ENCODE results near the gene HCN2.
"Not testable (repeated sequence)": the region's sequence is repeated elsewhere in the genome, so short reads cannot be mapped to it uniquely, and the experiment has no call there.

The HCN2 gene

DNA sequence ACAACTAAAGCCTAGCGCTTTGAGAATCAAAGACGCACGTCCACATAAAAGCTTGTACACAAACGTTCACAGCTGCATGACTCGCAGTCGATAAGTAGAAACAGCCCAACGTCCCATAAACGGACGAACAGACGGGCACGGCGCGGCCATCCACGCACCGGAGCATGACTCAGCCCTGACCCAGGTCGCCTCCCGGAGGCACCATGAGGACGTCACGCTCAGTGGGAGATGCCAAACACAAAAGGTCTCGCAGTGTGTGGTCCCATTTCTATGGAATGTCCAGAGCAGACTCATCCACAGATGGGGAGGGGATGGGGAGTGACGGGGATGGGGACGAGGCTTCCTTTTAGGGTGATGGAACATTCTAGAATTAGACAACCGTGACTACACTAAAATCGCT lies 34.3 kb downstream of the HCN2 start:
- TF ChIP-seq, protein P1, sequence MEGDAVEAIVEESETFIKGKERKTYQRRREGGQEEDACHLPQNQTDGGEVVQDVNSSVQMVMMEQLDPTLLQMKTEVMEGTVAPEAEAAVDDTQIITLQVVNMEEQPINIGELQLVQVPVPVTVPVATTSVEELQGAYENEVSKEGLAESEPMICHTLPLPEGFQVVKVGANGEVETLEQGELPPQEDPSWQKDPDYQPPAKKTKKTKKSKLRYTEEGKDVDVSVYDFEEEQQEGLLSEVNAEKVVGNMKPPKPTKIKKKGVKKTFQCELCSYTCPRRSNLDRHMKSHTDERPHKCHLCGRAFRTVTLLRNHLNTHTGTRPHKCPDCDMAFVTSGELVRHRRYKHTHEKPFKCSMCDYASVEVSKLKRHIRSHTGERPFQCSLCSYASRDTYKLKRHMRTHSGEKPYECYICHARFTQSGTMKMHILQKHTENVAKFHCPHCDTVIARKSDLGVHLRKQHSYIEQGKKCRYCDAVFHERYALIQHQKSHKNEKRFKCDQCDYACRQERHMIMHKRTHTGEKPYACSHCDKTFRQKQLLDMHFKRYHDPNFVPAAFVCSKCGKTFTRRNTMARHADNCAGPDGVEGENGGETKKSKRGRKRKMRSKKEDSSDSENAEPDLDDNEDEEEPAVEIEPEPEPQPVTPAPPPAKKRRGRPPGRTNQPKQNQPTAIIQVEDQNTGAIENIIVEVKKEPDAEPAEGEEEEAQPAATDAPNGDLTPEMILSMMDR (IDR thresholded peaks at IDR 0.05) = no peak
- Histone ChIP-seq H3K4me3 (no peak overlapping the region), H3K36me3 (peaks cover 58 to 94% (median 69%) of the 10 kb centered on the region in 3 donors), H3K27ac (no peak overlapping the region), H3K9me3 (no peaks in the 10 kb centered on the region), H3K27me3 (no peaks in the 10 kb centered on the region), H3K4me1 (no peaks in the 10 kb centered on the region)
- intact Hi-C loops (cut with DNase I; ENCODE audit: low total_unique reads) = no loop called here
- no peak for DNase-seq

DNA sequence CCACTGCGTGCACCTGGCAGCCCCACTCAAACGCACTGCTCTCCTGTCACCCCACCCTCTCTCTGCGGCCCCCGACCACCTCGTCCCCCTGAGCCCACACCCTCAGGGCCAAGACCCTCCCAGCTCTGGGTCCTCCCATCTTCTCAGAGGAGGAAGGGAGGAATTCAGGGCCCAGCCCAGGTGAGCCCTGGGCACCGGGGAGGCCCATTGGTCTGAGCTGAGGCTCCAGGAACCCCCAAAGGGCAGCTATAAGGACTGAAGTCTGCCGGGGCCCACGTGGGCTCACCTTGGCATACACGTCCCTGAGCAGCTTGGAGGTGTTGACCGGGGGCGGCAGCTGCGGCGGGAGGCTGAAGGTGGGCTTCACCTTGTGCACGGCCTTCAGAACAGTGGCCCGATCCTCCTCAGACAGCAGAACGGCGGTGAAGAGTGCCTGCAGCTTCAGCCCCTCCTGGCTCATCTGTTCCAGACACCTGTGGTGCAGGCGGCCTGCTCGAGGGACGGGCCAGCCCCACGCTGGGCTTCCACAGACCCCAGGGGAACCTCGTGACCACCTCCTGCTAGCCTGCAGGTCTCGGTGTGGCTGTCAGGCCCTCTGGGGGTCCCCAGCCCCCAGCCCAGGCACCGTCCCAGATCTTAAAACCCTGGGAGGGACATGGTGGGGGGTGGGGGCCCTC lies 34.9 kb downstream of the HCN2 start:
- Histone ChIP-seq H3K9me3 (no peaks in the 10 kb centered on the region), H3K36me3 (peaks cover 58 to 94% (median 69%) of the 10 kb centered on the region in 3 donors), H3K27ac (no peak overlapping the region), H3K27me3 (no peaks in the 10 kb centered on the region), H3K4me3 (no peak overlapping the region), H3K4me1 (no peaks in the 10 kb centered on the region)
- no peak for DNase-seq
- intact Hi-C loops (cut with DNase I; ENCODE audit: low total_unique reads) = no loop called here
- TF ChIP-seq, protein P1 (IDR thresholded peaks at IDR 0.05) = no peak

DNA sequence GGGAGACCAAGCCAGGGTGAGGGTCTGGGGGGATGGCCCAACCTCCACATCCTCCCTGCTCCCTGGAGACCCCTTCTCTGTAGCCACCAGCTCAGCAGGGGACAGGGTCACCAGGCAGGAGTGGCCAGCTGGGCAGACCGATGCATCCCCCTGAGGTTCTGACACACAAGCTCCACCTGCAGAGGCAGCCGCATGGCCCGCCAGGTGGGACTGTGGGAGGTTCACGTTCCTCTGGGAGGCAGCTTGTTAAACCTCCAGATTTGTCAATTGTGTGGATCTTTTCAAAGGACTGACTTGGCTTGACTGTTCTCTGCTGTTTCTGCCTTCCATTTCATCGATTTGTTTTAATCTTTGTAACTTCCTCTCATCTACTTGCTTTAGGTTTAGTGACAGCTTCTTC lies 35.6 kb downstream of the HCN2 start:
- intact Hi-C loops (cut with DNase I; ENCODE audit: low total_unique reads) = no loop called here
- DNase-seq = no peak
- Histone ChIP-seq H3K36me3 (peaks cover 54 to 94% (median 69%) of the 10 kb centered on the region in 3 donors), H3K27ac (no peak overlapping the region), H3K4me3 (no peak overlapping the region), H3K4me1 (no peaks in the 10 kb centered on the region), H3K9me3 (no peaks in the 10 kb centered on the region), H3K27me3 (no peaks in the 10 kb centered on the region)
- TF ChIP-seq, protein P1 (IDR thresholded peaks at IDR 0.05) = no peak

DNA sequence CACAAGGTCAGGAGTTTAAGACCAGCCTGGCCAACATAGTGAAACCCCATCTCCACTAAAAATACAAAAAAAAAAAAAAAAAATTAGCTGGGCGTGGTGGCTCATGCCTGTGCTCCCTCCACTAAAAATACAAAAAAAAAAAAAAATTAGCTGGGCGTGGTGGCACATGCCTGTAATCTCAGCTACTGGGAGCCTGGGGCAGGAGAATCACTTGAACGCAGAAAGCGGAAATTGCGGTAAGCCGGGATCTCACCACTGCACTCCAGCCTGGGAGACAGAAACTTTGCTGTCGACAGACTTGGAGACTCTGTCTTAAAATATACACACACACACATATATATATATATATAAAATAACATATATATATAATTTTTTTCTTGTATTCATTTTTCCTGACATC lies 36.9 kb downstream of the HCN2 start:
- intact Hi-C loops (cut with DNase I; ENCODE audit: low total_unique reads); H3K27ac ChIP-seq; H3K9me3 ChIP-seq; H3K4me3 ChIP-seq; H3K27me3 ChIP-seq; H3K4me1 ChIP-seq; DNase-seq: not testable (repeated sequence)
- peaks cover 47 to 91% (median 62%) of the 10 kb centered on the region in 3 donors for H3K36me3 ChIP-seq

DNA sequence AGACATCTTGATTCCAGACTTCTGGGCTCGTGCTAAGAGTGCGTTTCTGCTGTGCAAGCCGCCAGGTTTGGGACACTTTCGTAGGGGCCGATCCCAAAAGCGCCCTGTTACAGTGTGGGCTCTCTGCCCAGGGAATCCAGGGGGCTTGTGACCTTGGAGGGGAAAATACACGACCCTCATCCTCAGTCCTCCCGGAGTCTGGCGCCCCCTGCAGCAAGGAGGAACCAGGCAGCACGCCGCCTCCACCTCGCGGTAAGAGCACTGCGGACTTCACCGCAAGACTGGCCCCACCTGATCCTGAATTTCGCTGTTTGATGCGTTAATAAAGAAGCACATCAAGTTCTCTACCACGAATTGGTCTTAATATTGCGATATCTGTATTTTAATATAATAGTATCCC lies 38.5 kb downstream of the HCN2 start:
- no peaks in the 10 kb centered on the region for H3K9me3 ChIP-seq
- TF ChIP-seq, protein P1 (IDR thresholded peaks at IDR 0.05) = no peak
- intact Hi-C loops (cut with DNase I; ENCODE audit: low total_unique reads) = no loop called here
- H3K36me3 ChIP-seq = peaks cover 31 to 75% (median 46%) of the 10 kb centered on the region in 3 donors
- DNase-seq = no peak
- H3K27me3 ChIP-seq = no peaks in the 10 kb centered on the region
- no peak overlapping the region for H3K4me3 ChIP-seq
- H3K27ac ChIP-seq = no peak overlapping the region
- H3K4me1 ChIP-seq = peaks cover 0 to 17% (median 13%) of the 10 kb centered on the region in 4 donors

DNA sequence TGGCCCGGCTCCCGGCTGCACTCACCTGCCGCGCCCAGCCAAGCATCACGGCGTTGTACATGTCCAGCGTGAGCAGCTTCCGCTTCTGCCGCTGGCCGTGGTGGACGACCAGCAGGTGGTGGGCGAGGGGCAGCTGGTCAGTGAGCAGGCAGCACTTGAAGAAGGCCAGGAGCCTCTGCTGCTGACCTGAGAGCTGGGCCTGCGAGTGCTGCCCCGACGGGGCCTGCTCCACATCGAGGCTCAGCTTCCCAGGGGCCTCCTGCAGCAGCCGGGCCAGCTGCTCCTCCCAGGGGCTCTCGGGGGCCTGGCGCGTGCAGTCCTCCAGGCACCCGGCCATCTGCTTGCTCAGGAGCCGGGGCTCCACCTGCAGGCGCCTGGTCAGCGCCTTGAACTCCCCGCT lies 39.8 kb downstream of the HCN2 start:
- Histone ChIP-seq H3K36me3 (peaks cover 21 to 61% (median 37%) of the 10 kb centered on the region in 3 donors), H3K4me1 (peaks cover 0 to 24% (median 20%) of the 10 kb centered on the region in 4 donors)
- H3K4me3 ChIP-seq; H3K27me3 ChIP-seq; DNase-seq; H3K9me3 ChIP-seq; intact Hi-C loops (cut with DNase I; ENCODE audit: low total_unique reads); H3K27ac ChIP-seq: not testable (repeated sequence)
